HepG2 (cell line): ENCODE results near the gene RARS1. TPM values are rescaled to one million over a fixed set of nuclear protein-coding genes. Genes with fewer than 3 reads are reported as not detected.
A peak's percentile ranks its signal among the peaks of the same experiment; 100 is the strongest.

Experiments used
- ATF7 ChIP-seq, 2 experiments: fragments of 450-650 bp in 1 of 2; sonication (generic) in 1 of 2; formaldehyde crosslinking in 1 of 2; IDR thresholded peaks; 2 replicates each; pipeline versions ENCODE4 v1.4.0 to v1.6.1; 2016 to 2020; ENCODE audit warnings: antibody characterized with exemption in 1 of 2, mild to moderate bottlenecking in 1 of 2, missing genetic modification reagents in 1 of 2
- DPF2 ChIP-seq: sonication (generic); formaldehyde crosslinking; IDR thresholded peaks from 2 replicates; pipeline ENCODE4 v1.4.0; 2020; ENCODE audit warnings: mild to moderate bottlenecking, low read depth, missing genetic modification reagents, borderline replicate concordance
- ETV5 ChIP-seq: IDR thresholded peaks from 2 replicates; pipeline ENCODE4 v1.6.1; 2018; ENCODE audit warnings: missing biosample characterization, missing genetic modification reagents, inconsistent platforms, borderline replicate concordance
- GLI4 ChIP-seq: sonication (generic); formaldehyde crosslinking; IDR thresholded peaks from 2 replicates; pipeline ENCODE4 v1.5.1; 2020; ENCODE audit warnings: missing genetic modification reagents, mild to moderate bottlenecking, moderate library complexity, borderline replicate concordance
- HNF1B ChIP-seq: sonication (generic); formaldehyde crosslinking; IDR thresholded peaks from 2 replicates; pipeline ENCODE4 v1.5.1; 2020; ENCODE audit warnings: mild to moderate bottlenecking, moderate library complexity, missing genetic modification reagents
- KDM4B ChIP-seq: sonication (generic); formaldehyde crosslinking; IDR thresholded peaks from 2 replicates; pipeline ENCODE4 v1.4.0; 2020; ENCODE audit warnings: missing genetic modification reagents
- MIER3 ChIP-seq: IDR thresholded peaks from 2 replicates; pipeline ENCODE4 v1.6.1; 2016; ENCODE audit warnings: missing compliant biosample characterization, borderline replicate concordance
- NRL ChIP-seq: sonication (generic); formaldehyde crosslinking; IDR thresholded peaks from 2 replicates; pipeline ENCODE4 v1.5.0; 2020; ENCODE audit warnings: missing genetic modification reagents, mild to moderate bottlenecking, moderate library complexity, borderline replicate concordance
- SP2 ChIP-seq: sonication (generic); formaldehyde crosslinking; IDR thresholded peaks from 2 replicates; pipeline ENCODE4 v1.5.1; 2020; ENCODE audit warnings: mild to moderate bottlenecking, missing genetic modification reagents
- ZBTB33 ChIP-seq: sonication (generic); formaldehyde crosslinking; IDR thresholded peaks from 2 replicates; pipeline ENCODE4 v1.4.0; 2020; ENCODE audit warnings: missing genetic modification reagents
- ZMYM2 ChIP-seq: sonication (generic); formaldehyde crosslinking; IDR thresholded peaks from 2 replicates; pipeline ENCODE4 v1.8.0; 2022; ENCODE audit warnings: mild to moderate bottlenecking, missing genetic modification reagents
- ZMYM4 ChIP-seq: sonication (generic); formaldehyde crosslinking; IDR thresholded peaks from 2 replicates; pipeline ENCODE4 v1.8.1; 2023; ENCODE audit warnings: mild to moderate bottlenecking, missing genetic modification reagents
- ZNF350 ChIP-seq: sonication (generic); formaldehyde crosslinking; IDR thresholded peaks from 2 replicates; pipeline ENCODE4 v1.4.0; 2020; ENCODE audit warnings: mild to moderate bottlenecking, low read depth, missing genetic modification reagents, borderline replicate concordance
- ZNF562 ChIP-seq: sonication (generic); formaldehyde crosslinking; IDR thresholded peaks from 2 replicates; pipeline ENCODE4 v1.8.0; 2022; ENCODE audit warnings: missing genetic modification reagents, borderline replicate concordance
- ZNF652 ChIP-seq: IDR thresholded peaks from 2 replicates; pipeline ENCODE4 v1.6.1; 2016; ENCODE audit warnings: low read depth, borderline replicate concordance
- ZNF768 ChIP-seq: sonication (generic); formaldehyde crosslinking; IDR thresholded peaks from 2 replicates; pipeline ENCODE4 v1.4.0; 2020; ENCODE audit warnings: missing genetic modification reagents
- ZNF879 ChIP-seq: sonication (generic); formaldehyde crosslinking; IDR thresholded peaks from 2 replicates; pipeline ENCODE4 v1.8.1; 2023; ENCODE audit warnings: missing genetic modification reagents
- ZSCAN30 ChIP-seq: sonication (generic); formaldehyde crosslinking; IDR thresholded peaks from 2 replicates; pipeline ENCODE4 v1.5.0; 2020; ENCODE audit warnings: mild to moderate bottlenecking, missing genetic modification reagents
- polyA plus RNA-seq, 8 experiments: library from polyadenylated mRNA; depleted of rRNA in 3 of 8; stranded (reverse) in 7 of 8; unstranded in 1 of 8; fragments of >200 nt; fragmentation: Illumina TruSeq in 4 of 8; extraction: Trizol in 4 of 8; gene quantifications; 2 replicates each; pipeline versions ENCODE4 v1.2.1 to v1.2.3, GENCODE V29; 2011 to 2016; ENCODE audit warnings: low read depth in 4 of 8, missing spikeins in 1 of 8, mixed read lengths in 1 of 8; ENCODE audit not compliant: insufficient read depth in 1 of 8
- total RNA-seq, 5 experiments: library from RNA; depleted of rRNA; stranded (reverse); fragments of >200 nt; fragmentation: Illumina TruSeq; extraction: Trizol; gene quantifications; 2 replicates each; pipeline ENCODE4 v1.2.3, GENCODE V29; 2016; ENCODE audit warnings: low read depth in 1 of 5
- TF ChIP-seq, protein P1 (sequence below): sonication (generic); formaldehyde crosslinking; IDR thresholded peaks from 2 replicates; pipeline ENCODE4 v1.4.0; 2020; ENCODE audit warnings: mild to moderate bottlenecking, missing genetic modification reagents
- TF ChIP-seq, protein P2 (sequence below): sonication (generic); formaldehyde crosslinking; IDR thresholded peaks from 2 replicates; pipeline ENCODE4 v1.5.0; 2020; ENCODE audit warnings: mild to moderate bottlenecking, missing genetic modification reagents

RARS1 gene
- total and polyA plus RNA-seq, 2 of the 13 experiments (the other 11 are each of a cell fraction or from before 2014, with no cell fraction given), result 54.6 to 170 TPM

- TF ChIP-seq GLI4 (CRISPR knock-in tag) (no peak), KDM4B (CRISPR knock-in tag) (peak; percentile 86; the same call in 1 of the 2 replicates), HNF1B (peak; percentile 86), NRL (CRISPR knock-in tag) (peak; percentile 71; the same call in 1 of the 2 replicates), ZMYM2 (CRISPR knock-in tag) (no peak), ZBTB33 (CRISPR knock-in tag) (peak; percentile 46; the same call in 1 of the 2 replicates), ZSCAN30 (CRISPR knock-in tag) (no peak), ETV5 (CRISPR knock-in tag) (peak; percentile 79), SP2 (CRISPR knock-in tag) (peak; percentile 72), ZNF768 (CRISPR knock-in tag) (peak; percentile 75; the same call in 1 of the 2 replicates), ZNF879 (CRISPR knock-in tag) (no peak), ZNF350 (CRISPR knock-in tag) (peak; percentile 86), DPF2 (no peak), ZMYM4 (CRISPR knock-in tag) (peak; percentile 97), MIER3 (peak; percentile 89; the same call in 1 of the 2 replicates), ZNF562 (CRISPR knock-in tag) (no peak), ATF7 (IDR thresholded peaks at IDR 0.05) (no peak), ATF7 (CRISPR knock-in tag; IDR thresholded peaks at IDR 0.05) (no peak), ZNF652 (CRISPR knock-in tag) (no peak)
- TF ChIP-seq, protein P1, sequence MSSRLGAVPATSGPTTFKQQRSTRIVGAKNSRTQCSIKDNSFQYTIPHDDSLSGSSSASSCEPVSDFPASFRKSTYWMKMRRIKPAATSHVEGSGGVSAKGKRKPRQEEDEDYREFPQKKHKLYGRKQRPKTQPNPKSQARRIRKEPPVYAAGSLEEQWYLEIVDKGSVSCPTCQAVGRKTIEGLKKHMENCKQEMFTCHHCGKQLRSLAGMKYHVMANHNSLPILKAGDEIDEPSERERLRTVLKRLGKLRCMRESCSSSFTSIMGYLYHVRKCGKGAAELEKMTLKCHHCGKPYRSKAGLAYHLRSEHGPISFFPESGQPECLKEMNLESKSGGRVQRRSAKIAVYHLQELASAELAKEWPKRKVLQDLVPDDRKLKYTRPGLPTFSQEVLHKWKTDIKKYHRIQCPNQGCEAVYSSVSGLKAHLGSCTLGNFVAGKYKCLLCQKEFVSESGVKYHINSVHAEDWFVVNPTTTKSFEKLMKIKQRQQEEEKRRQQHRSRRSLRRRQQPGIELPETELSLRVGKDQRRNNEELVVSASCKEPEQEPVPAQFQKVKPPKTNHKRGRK (CRISPR knock-in tag), result no peak
- TF ChIP-seq, protein P2, sequence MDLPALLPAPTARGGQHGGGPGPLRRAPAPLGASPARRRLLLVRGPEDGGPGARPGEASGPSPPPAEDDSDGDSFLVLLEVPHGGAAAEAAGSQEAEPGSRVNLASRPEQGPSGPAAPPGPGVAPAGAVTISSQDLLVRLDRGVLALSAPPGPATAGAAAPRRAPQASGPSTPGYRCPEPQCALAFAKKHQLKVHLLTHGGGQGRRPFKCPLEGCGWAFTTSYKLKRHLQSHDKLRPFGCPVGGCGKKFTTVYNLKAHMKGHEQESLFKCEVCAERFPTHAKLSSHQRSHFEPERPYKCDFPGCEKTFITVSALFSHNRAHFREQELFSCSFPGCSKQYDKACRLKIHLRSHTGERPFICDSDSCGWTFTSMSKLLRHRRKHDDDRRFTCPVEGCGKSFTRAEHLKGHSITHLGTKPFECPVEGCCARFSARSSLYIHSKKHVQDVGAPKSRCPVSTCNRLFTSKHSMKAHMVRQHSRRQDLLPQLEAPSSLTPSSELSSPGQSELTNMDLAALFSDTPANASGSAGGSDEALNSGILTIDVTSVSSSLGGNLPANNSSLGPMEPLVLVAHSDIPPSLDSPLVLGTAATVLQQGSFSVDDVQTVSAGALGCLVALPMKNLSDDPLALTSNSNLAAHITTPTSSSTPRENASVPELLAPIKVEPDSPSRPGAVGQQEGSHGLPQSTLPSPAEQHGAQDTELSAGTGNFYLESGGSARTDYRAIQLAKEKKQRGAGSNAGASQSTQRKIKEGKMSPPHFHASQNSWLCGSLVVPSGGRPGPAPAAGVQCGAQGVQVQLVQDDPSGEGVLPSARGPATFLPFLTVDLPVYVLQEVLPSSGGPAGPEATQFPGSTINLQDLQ, result no peak
Observed at GRCh38 chr5:168486136-168486879, at the start of gene RARS1 (continued).
